ENCODE results near the gene NHERF1. TPM values are rescaled to one million over a fixed set of nuclear protein-coding genes. Genes with fewer than 3 reads are reported as not detected.

The NHERF1 gene
- total and polyA plus RNA-seq, 2 donors (not counting 1 experiment from before 2014, with no cell fraction given) = 56.2 to 81.8 TPM

- H3K4me3 Mint-ChIP-seq = no peak overlapping the region
- no peak overlapping the region for H3K4me2 ChIP-seq (replicated peaks; ENCODE audit: low read depth, low read length, poor library complexity, severe bottlenecking)
- H4K20me1 ChIP-seq (ENCODE audit: control insufficient read depth, insufficient read depth, low read length, poor library complexity, severe bottlenecking) = no peaks in the 10 kb centered on the region
- intact Hi-C loops (cut with micrococcal nuclease) = no loop called here
- WGBS (ENCODE audit: insufficient coverage) = 89% methylated on average over 17 of the region's 23 CpGs
- ATAC-seq (ENCODE audit: low read depth) (no peak), DNase-seq (no peak)
- no peaks in the 10 kb centered on the region for H3K27me3 ChIP-seq (replicated peaks in 1 of 4; ENCODE audit: control extremely low read depth in 1 of 4, control insufficient read depth in 3 of 4, insufficient read depth in 4 of 4, low read length in 3 of 4)
- no peaks in the 10 kb centered on the region for H3K27me3 Mint-ChIP-seq
- H3K4me1 ChIP-seq (ENCODE audit: control insufficient read depth in 2 of 2, insufficient read depth in 2 of 2, low read length in 2 of 2) = no peaks in the 10 kb centered on the region
- peaks cover 0 to 4% of the 10 kb centered on the region in 2 experiments for H3K36me3 ChIP-seq (replicated peaks in 1 of 2; ENCODE audit: control extremely low read depth in 1 of 2, control insufficient read depth in 1 of 2, extremely low read depth in 1 of 2, insufficient read depth in 2 of 2, low read length in 1 of 2)
- ChIA-PET POLR2A (no interaction called here), CTCF (interaction anchor here (0.7 kb wide), 1 partner anchor 247 kb away, joined by 3 read pairs; no protein-coding TSS in a partner anchor)
- no peak overlapping the region for H3K27ac Mint-ChIP-seq
- H3K4me1 Mint-ChIP-seq = peaks cover 1% of the 10 kb centered on the region
- TF ChIP-seq EZH2 (IDR thresholded peaks at IDR 0.05; ENCODE audit: borderline replicate concordance, insufficient read depth, low read depth, low read length, poor library complexity, severe bottlenecking) (no peak), CTCF (IDR thresholded peaks at IDR 0.05) (no peak)
- H3K79me2 ChIP-seq (ENCODE audit: control insufficient read depth, insufficient read depth, low read length) = no peaks in the 10 kb centered on the region
- H3K4me3 ChIP-seq (ENCODE audit: control extremely low read depth in 1 of 5, extremely low read depth in 1 of 5, insufficient read depth in 1 of 5, low read depth in 2 of 5, low read length in 4 of 5) = no peak overlapping the region
- H3K9me3 Mint-ChIP-seq (ENCODE audit: insufficient read depth) = no peaks in the 10 kb centered on the region
- no peak overlapping the region for H2AFZ ChIP-seq (ENCODE audit: insufficient read depth, low read depth, low read length, poor library complexity, severe bottlenecking)
- no peaks in the 10 kb centered on the region for H3K9me3 ChIP-seq (ENCODE audit: control extremely low read depth in 1 of 3, control insufficient read depth in 2 of 3, insufficient read depth in 1 of 3, low read length in 2 of 3)
- no peak overlapping the region for H3K9ac ChIP-seq (ENCODE audit: low read length)
- H3K27ac ChIP-seq (ENCODE audit: low read length in 2 of 2) = no peak overlapping the region
Observed at GRCh38 chr17:74812109-74813009, 63.9 kb downstream of the NHERF1 start.

- H3K79me2 ChIP-seq (ENCODE audit: control insufficient read depth, insufficient read depth, low read length) = no peaks in the 10 kb centered on the region
- H3K4me2 ChIP-seq (replicated peaks; ENCODE audit: low read depth, low read length, poor library complexity, severe bottlenecking) = no peak overlapping the region
- no peak for DNase-seq
- no peak overlapping the region for H3K4me3 ChIP-seq (ENCODE audit: control extremely low read depth in 1 of 5, extremely low read depth in 1 of 5, insufficient read depth in 1 of 5, low read depth in 2 of 5, low read length in 4 of 5)
- ChIA-PET POLR2A (no interaction called here), CTCF (interaction anchor here (1.0 to 1.7 kb wide), 2 partner anchors 48 to 51 kb away, joined by 4 to 5 read pairs; no protein-coding TSS in a partner anchor)
- H3K4me3 Mint-ChIP-seq = no peak overlapping the region
- no peaks in the 10 kb centered on the region for H3K27me3 Mint-ChIP-seq
- no peak for ATAC-seq (ENCODE audit: low read depth)
- H3K9ac ChIP-seq (ENCODE audit: low read length) = no peak overlapping the region
- H4K20me1 ChIP-seq (ENCODE audit: control insufficient read depth, insufficient read depth, low read length, poor library complexity, severe bottlenecking) = no peaks in the 10 kb centered on the region
- no peak overlapping the region for H3K27ac ChIP-seq (ENCODE audit: low read length in 2 of 2)
- no peak overlapping the region for H3K27ac Mint-ChIP-seq
- TF ChIP-seq CTCF (IDR thresholded peaks at IDR 0.05) (no peak), EZH2 (IDR thresholded peaks at IDR 0.05; ENCODE audit: borderline replicate concordance, insufficient read depth, low read depth, low read length, poor library complexity, severe bottlenecking) (no peak)
- H3K9me3 Mint-ChIP-seq (ENCODE audit: insufficient read depth) = no peaks in the 10 kb centered on the region
- H3K9me3 ChIP-seq (ENCODE audit: control extremely low read depth in 1 of 3, control insufficient read depth in 2 of 3, insufficient read depth in 1 of 3, low read length in 2 of 3) = no peaks in the 10 kb centered on the region
- peaks cover 1% of the 10 kb centered on the region for H3K4me1 Mint-ChIP-seq
- peaks cover 0 to 4% of the 10 kb centered on the region in 2 experiments for H3K36me3 ChIP-seq (replicated peaks in 1 of 2; ENCODE audit: control extremely low read depth in 1 of 2, control insufficient read depth in 1 of 2, extremely low read depth in 1 of 2, insufficient read depth in 2 of 2, low read length in 1 of 2)
- intact Hi-C loops (cut with micrococcal nuclease) = no loop called here
- WGBS (ENCODE audit: insufficient coverage) = 96% methylated on average over 4 of the region's 5 CpGs
- H3K4me1 ChIP-seq (ENCODE audit: control insufficient read depth in 2 of 2, insufficient read depth in 2 of 2, low read length in 2 of 2) = no peaks in the 10 kb centered on the region
- H3K27me3 ChIP-seq (replicated peaks in 1 of 4; ENCODE audit: control extremely low read depth in 1 of 4, control insufficient read depth in 3 of 4, insufficient read depth in 4 of 4, low read length in 3 of 4) = no peaks in the 10 kb centered on the region
- H2AFZ ChIP-seq (ENCODE audit: insufficient read depth, low read depth, low read length, poor library complexity, severe bottlenecking) = no peak overlapping the region
Observed at GRCh38 chr17:74814453-74814852, 66.0 kb downstream of the NHERF1 start.
